Right lobe of liver (tissue), 4 donors: ENCODE data around the gene GNG4.

Experiments
- POLR2A ChIP-seq: fragments of 450-650 bp; IDR thresholded peaks from one replicate; pipeline ENCODE4 v1.6.1; 2017; ENCODE audit warnings: antibody characterized with exemption, mild to moderate bottlenecking
- TF ChIP-seq, protein P1 (sequence below), 4 donors: fragments of 200-600 bp in 3 of 4; fragments of 450-650 bp in 1 of 4; IDR thresholded peaks; one replicate each; pipeline versions ENCODE4 v1.5.1 to v1.8.0; 2016 to 2022; ENCODE audit warnings: antibody characterized with exemption in 4 of 4, mild to moderate bottlenecking in 2 of 4
- donor health status: DM: no; HTN: no; CAD: no.
- donor health status: DM: no; HTN: no; CAD: no.
- donor health status: DM: no; HTN: yes; CAD: no.

DNA sequence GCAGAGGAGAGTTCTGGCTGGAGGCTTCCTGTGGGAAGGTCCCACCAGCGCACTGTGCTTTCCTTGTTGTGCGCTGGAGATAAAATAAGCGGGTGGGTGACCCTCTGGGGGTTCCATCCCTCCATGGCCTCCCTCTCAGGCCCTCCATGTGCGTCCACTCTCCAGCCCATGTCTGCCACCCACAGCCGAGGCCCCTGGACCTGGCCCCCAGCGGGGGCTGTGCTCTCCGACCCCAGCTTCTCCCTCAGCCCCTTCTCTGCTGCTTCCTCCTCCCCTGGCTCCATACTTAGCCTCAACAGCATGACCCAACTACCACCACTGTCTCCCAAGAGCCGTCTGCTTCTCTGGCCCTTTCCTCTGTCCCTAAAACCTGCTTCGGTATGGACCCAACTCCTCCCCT, 61.4 kb downstream of the GNG4 start:
- TF ChIP-seq, protein P1, sequence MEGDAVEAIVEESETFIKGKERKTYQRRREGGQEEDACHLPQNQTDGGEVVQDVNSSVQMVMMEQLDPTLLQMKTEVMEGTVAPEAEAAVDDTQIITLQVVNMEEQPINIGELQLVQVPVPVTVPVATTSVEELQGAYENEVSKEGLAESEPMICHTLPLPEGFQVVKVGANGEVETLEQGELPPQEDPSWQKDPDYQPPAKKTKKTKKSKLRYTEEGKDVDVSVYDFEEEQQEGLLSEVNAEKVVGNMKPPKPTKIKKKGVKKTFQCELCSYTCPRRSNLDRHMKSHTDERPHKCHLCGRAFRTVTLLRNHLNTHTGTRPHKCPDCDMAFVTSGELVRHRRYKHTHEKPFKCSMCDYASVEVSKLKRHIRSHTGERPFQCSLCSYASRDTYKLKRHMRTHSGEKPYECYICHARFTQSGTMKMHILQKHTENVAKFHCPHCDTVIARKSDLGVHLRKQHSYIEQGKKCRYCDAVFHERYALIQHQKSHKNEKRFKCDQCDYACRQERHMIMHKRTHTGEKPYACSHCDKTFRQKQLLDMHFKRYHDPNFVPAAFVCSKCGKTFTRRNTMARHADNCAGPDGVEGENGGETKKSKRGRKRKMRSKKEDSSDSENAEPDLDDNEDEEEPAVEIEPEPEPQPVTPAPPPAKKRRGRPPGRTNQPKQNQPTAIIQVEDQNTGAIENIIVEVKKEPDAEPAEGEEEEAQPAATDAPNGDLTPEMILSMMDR (IDR thresholded peaks at IDR 0.05): no peak
- TF ChIP-seq POLR2A: no peak
